Esophagus squamous epithelium (tissue), 4 donors: ENCODE measurements around the gene ZFAND5.

ENCODE experiments used
- POLR2A ChIP-seq, 4 donors: fragments of 450-650 bp; IDR thresholded peaks; one replicate each; pipeline ENCODE4 v1.6.1; 2017; ENCODE audit warnings: antibody characterized with exemption in 4 of 4, mild to moderate bottlenecking in 4 of 4, moderate library complexity in 3 of 4
- TF ChIP-seq, protein P1 (sequence below), 6 experiments: fragments of 450-650 bp in 4 of 6; fragments of 200-600 bp in 2 of 6; sonication (generic) in 2 of 6; IDR thresholded peaks; one replicate each; pipeline ENCODE4 v1.5.1; 2016 to 2019; ENCODE audit warnings: antibody characterized with exemption in 6 of 6, mild to moderate bottlenecking in 4 of 6, moderate library complexity in 4 of 6

DNA sequence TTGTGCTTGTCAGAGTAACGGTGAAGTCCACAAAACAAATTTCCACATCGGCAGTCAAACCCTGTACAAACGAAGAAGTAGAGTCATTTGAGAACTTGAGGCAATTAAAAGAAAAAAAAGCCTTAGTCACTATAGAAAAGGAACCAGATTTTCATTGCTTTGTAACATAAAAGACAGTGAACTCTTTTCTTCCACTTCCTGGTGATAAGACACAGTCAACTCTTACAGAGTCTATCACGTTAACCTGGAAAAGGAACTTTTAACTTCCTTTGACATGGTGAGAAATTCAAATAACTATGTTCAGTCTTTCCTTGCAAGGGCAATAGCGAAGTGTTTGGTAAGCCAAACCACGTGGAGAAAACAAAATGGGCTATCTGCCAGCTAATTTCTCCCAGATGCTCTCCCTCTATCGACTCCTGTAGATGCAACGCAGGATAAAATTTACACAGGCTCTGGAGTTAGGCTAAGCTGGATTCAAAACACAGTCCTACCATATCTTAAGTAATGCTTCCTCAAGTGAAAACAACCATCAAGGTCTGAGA, 8.9 kb downstream of the ZFAND5 start:
- TF ChIP-seq, protein P1, sequence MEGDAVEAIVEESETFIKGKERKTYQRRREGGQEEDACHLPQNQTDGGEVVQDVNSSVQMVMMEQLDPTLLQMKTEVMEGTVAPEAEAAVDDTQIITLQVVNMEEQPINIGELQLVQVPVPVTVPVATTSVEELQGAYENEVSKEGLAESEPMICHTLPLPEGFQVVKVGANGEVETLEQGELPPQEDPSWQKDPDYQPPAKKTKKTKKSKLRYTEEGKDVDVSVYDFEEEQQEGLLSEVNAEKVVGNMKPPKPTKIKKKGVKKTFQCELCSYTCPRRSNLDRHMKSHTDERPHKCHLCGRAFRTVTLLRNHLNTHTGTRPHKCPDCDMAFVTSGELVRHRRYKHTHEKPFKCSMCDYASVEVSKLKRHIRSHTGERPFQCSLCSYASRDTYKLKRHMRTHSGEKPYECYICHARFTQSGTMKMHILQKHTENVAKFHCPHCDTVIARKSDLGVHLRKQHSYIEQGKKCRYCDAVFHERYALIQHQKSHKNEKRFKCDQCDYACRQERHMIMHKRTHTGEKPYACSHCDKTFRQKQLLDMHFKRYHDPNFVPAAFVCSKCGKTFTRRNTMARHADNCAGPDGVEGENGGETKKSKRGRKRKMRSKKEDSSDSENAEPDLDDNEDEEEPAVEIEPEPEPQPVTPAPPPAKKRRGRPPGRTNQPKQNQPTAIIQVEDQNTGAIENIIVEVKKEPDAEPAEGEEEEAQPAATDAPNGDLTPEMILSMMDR (IDR thresholded peaks at IDR 0.05) = no peak
- TF ChIP-seq POLR2A (IDR thresholded peaks at IDR 0.05) = no peak
